Small intestine (tissue), 7 donors: Measurements from ENCODE around the gene FGF14. TPM values are rescaled to one million over a fixed set of nuclear protein-coding genes. Genes with fewer than 3 reads are reported as not detected.

Experiments used
- DNase-seq, 2 donors: peaks; one replicate each; pipeline versions ENCODE4 v3.0.0 to v3.0.0-alpha.2; 2013
- FAIRE-seq: peaks from 2 replicates; lab custom pipeline; 2012; peaks lifted over from hg19 to GRCh38; lab: Jason Lieb, UNC
- H3K27ac ChIP-seq, 3 donors: one replicate each; pipeline ENCODE4 v1.5.1; 2013; ENCODE audit warnings: low read length in 2 of 3, mild to moderate bottlenecking in 2 of 3, control low read depth in 1 of 3, inconsistent platforms in 1 of 3, low read depth in 1 of 3, moderate library complexity in 1 of 3
- H3K27me3 ChIP-seq, 3 donors: one replicate each; pipeline ENCODE4 v1.6.1; 2013; ENCODE audit warnings: low read length in 3 of 3, inconsistent platforms in 1 of 3; ENCODE audit not compliant: control insufficient read depth in 3 of 3, insufficient read depth in 3 of 3
- H3K36me3 ChIP-seq, 3 donors: one replicate each; pipeline ENCODE4 v1.6.1; 2013; ENCODE audit warnings: low read length in 3 of 3, inconsistent platforms in 1 of 3, low read depth in 1 of 3, mild to moderate bottlenecking in 1 of 3, moderate library complexity in 1 of 3; ENCODE audit not compliant: control insufficient read depth in 3 of 3, insufficient read depth in 2 of 3
- H3K4me1 ChIP-seq, 3 donors: one replicate each; pipeline ENCODE4 v1.6.1; 2013; ENCODE audit warnings: low read length in 2 of 3, inconsistent platforms in 1 of 3, low read depth in 1 of 3, mild to moderate bottlenecking in 1 of 3, moderate library complexity in 1 of 3; ENCODE audit not compliant: control insufficient read depth in 3 of 3, insufficient read depth in 2 of 3
- H3K4me3 ChIP-seq, 3 donors: one replicate each; pipeline ENCODE4 v1.5.1; 2013; ENCODE audit warnings: low read length in 3 of 3, control low read depth in 1 of 3, inconsistent platforms in 1 of 3, low read depth in 1 of 3, mild to moderate bottlenecking in 1 of 3, moderate library complexity in 1 of 3
- H3K9me3 ChIP-seq, 2 donors: one replicate each; pipeline ENCODE4 v1.6.1; 2013; ENCODE audit warnings: low read depth in 1 of 2, low read length in 1 of 2; ENCODE audit not compliant: control insufficient read depth in 2 of 2, insufficient read depth in 1 of 2
- WGBS, 3 donors: extraction: QIAGEN DNeasy Blood & Tissue Kit; methylation state at CpG; one replicate each; pipeline ENCODE4 v1.1.7; 2013; 5-methylcytosine and 5-hydroxymethylcytosine counted together
- polyA plus RNA-seq, 4 donors: library from polyadenylated mRNA; stranded (reverse) in 3 of 4; unstranded in 1 of 4; fragments of 200-250 nt in 3 of 4; fragments of 120-200 nt in 1 of 4; gene quantifications; one replicate each; pipeline versions ENCODE4 v1.2.1 to v1.2.3, GENCODE V29; 2013
- donor health status: healthy with polysubstance abuse.
- donor health status: control.
- donor health status: control.
- donor health status: Bipolar disorder and iron deficiency.
- donor health status: healthy.

FGF14 gene
- polyA plus RNA-seq, 4 donors: under 0.01 to 0.74 (median 0.31) TPM; not detected in 1

DNA sequence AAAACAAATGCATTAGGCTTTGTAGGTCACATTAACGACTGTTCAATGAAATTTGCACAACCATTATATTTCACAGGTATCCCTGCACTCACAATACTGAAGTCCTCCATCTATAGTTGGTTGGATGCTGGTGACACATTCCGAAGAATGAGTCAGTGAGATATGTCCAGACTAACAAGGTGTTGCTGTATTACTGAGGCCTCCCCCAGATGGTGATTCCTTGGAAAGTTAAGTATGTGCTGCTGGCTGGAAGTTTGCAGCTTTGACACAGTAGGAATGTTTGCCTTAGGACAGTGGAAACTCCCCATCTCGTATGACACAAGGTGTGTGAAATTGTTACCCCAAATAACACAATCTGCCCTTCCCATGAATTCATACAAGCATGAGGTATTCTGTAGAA, 46.6 kb downstream of the FGF14 start:
- FAIRE-seq (no peak), DNase-seq (no peak)
- Histone ChIP-seq H3K36me3 (no peaks in the 10 kb centered on the region), H3K4me3 (no peak overlapping the region), H3K27me3 (no peaks in the 10 kb centered on the region), H3K9me3 (no peaks in the 10 kb centered on the region), H3K27ac (no peak overlapping the region), H3K4me1 (no peaks in the 10 kb centered on the region)
- 69 to 75% (median 69%) methylated on average over 3 of the region's 3 CpGs for WGBS, 3 donors

GRCh38 chr13:102354011-102354410, 47.8 kb downstream of the FGF14 start:
- no peak for DNase-seq
- H3K4me3 ChIP-seq: no peak overlapping the region
- H3K27me3 ChIP-seq: no peaks in the 10 kb centered on the region
- no peak overlapping the region for H3K27ac ChIP-seq
- no peaks in the 10 kb centered on the region for H3K4me1 ChIP-seq
- H3K9me3 ChIP-seq: no peaks in the 10 kb centered on the region
- H3K36me3 ChIP-seq: no peaks in the 10 kb centered on the region
- WGBS, 3 donors: 30 to 49% (median 44%) methylated on average over 1 of the region's 1 CpG
- no peak for FAIRE-seq

DNA sequence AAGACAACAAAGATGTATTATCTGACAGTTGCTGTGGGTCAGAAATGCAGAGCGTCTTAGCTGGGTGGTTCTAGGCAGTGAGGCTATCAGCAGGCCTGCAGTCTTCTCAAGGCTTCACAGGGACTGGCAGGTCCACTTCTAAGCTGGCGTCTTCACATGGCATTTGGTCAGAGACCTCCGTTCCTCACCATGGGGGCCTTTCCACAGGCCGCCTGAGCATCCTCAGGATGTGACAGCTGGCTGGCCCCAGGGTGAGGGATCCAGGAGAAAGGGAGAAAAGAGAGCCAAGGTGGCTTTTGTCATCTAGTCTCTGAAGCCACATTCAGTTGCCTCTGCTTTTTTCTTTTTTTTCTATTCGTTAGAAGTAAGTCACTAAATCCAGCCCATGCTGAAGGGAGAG, 50.3 kb downstream of the FGF14 start:
- Histone ChIP-seq H3K27me3 (no peaks in the 10 kb centered on the region), H3K9me3 (no peaks in the 10 kb centered on the region), H3K36me3 (no peaks in the 10 kb centered on the region), H3K27ac (no peak overlapping the region), H3K4me1 (no peaks in the 10 kb centered on the region), H3K4me3 (no peak overlapping the region)
- 67 to 79% (median 78%) methylated on average over 5 of the region's 5 CpGs for WGBS, 3 donors
- DNase-seq (no peak), FAIRE-seq (no peak)

DNA sequence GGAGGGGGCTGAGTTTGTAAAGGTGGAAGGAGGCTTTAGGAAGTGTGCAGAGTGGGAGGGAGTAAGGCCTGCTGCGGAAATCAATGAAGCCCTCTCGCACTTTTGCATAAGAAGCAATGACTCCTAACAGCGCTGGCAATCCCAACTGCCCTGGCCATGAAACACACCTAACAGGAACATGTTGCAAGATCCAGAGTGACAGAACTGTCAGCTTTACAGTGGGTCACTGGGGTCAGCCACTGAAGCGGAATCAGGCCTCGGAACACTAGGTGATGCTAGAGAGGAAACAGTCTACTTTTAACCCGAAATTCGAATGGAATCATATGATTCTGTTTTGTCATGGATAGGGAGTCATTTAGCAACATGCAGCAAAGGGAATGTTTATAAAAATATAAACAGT, 54.4 kb downstream of the FGF14 start:
- Histone ChIP-seq H3K4me1 (no peaks in the 10 kb centered on the region), H3K9me3 (no peaks in the 10 kb centered on the region), H3K27ac (no peak overlapping the region), H3K27me3 (no peaks in the 10 kb centered on the region), H3K4me3 (no peak overlapping the region), H3K36me3 (no peaks in the 10 kb centered on the region)
- FAIRE-seq (no peak), DNase-seq (no peak)
- 71 to 84% (median 76%) methylated on average over 7 of the region's 7 CpGs for WGBS, 3 donors

GRCh38 chr13:102346769-102347168, 55.1 kb downstream of the FGF14 start:
- Histone ChIP-seq H3K4me1 (no peaks in the 10 kb centered on the region), H3K27ac (no peak overlapping the region), H3K27me3 (no peaks in the 10 kb centered on the region), H3K36me3 (no peaks in the 10 kb centered on the region), H3K9me3 (no peaks in the 10 kb centered on the region), H3K4me3 (no peak overlapping the region)
- DNase-seq (no peak), FAIRE-seq (no peak)
- 77 to 81% (median 78%) methylated on average over 5 of the region's 5 CpGs for WGBS, 3 donors

GRCh38 chr13:102344410-102344809, 57.4 kb downstream of the FGF14 start:
- Histone ChIP-seq H3K9me3 (no peaks in the 10 kb centered on the region), H3K36me3 (no peaks in the 10 kb centered on the region), H3K27me3 (no peaks in the 10 kb centered on the region), H3K27ac (no peak overlapping the region), H3K4me3 (no peak overlapping the region), H3K4me1 (no peaks in the 10 kb centered on the region)
- FAIRE-seq (no peak), DNase-seq (no peak)

- no peaks in the 10 kb centered on the region for H3K27me3 ChIP-seq
- no peaks in the 10 kb centered on the region for H3K9me3 ChIP-seq
- no peak overlapping the region for H3K27ac ChIP-seq
- FAIRE-seq (no peak), DNase-seq (no peak)
- no peaks in the 10 kb centered on the region for H3K36me3 ChIP-seq
- no peak overlapping the region for H3K4me3 ChIP-seq
- WGBS, 3 donors: 62 to 70% (median 66%) methylated on average over 8 of the region's 8 CpGs
- no peaks in the 10 kb centered on the region for H3K4me1 ChIP-seq
Observed at GRCh38 chr13:102333320-102334198, 68.3 kb downstream of the FGF14 start.

DNA sequence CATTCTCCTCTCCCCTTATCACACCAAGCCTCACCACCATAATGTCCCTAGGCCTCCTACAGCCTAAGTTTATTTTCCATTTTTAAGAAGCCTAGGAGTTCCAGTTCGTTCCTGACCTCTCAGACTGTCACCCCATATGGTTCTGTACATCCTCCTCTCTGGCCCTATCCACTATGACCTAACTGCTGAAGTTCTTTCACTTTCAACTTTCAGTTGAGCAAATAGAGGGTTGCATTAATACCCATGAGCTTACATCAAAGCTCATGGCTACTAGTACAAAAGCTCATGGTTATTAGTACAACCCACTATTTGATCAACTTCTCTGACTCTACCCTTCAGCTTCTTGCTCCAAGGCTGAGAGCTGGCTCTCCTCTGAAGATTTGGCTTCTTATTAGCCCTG, 72.9 kb downstream of the FGF14 start:
- Histone ChIP-seq H3K27me3 (no peaks in the 10 kb centered on the region), H3K27ac (no peak overlapping the region), H3K9me3 (no peaks in the 10 kb centered on the region), H3K4me1 (no peaks in the 10 kb centered on the region), H3K36me3 (no peaks in the 10 kb centered on the region), H3K4me3 (no peak overlapping the region)
- no peak for FAIRE-seq
- 22 to 62% (median 40%) methylated on average over 1 of the region's 1 CpG for WGBS, 3 donors
- no peak for DNase-seq
